LNCAP (cell line): ENCODE measurements around the gene OTOG.

Source experiments
- CTCF ChIP-seq: fragments of 450-650 bp; IDR thresholded peaks from 2 replicates; pipeline ENCODE4 v1.5.1; 2017; ENCODE audit warnings: mild to moderate bottlenecking

Gene OTOG

GRCh38 chr11:17505146-17505545 lies 41.9 kb upstream of the OTOG start:
- TF ChIP-seq CTCF: no peak

- TF ChIP-seq CTCF: no peak
These were observed 40.7 kb upstream of the OTOG start for GRCh38 chr11:17506314-17506713.

GRCh38 chr11:17506942-17507341 lies 40.1 kb upstream of the OTOG start:
- no peak for TF ChIP-seq CTCF

- TF ChIP-seq CTCF: no peak
These were observed 39.3 kb upstream of the OTOG start for GRCh38 chr11:17507773-17508172.

- no peak for TF ChIP-seq CTCF
These were observed 38.8 kb upstream of the OTOG start for GRCh38 chr11:17508306-17508705.

- no peak for TF ChIP-seq CTCF
These were observed 38.3 kb upstream of the OTOG start for GRCh38 chr11:17508791-17509190.

GRCh38 chr11:17510507-17511206 lies 36.4 kb upstream of the OTOG start:
- TF ChIP-seq CTCF: no peak

GRCh38 chr11:17511571-17511970 lies 35.5 kb upstream of the OTOG start:
- no peak for TF ChIP-seq CTCF
